ENCODE data around the gene DLEC1. TPM values are rescaled to one million over a fixed set of nuclear protein-coding genes. Genes with fewer than 3 reads are reported as not detected.

The DLEC1 gene
- total RNA-seq, 1 experiment from 2014 or later: not detected

- H3K36me3 ChIP-seq: no peaks in the 10 kb centered on the region
- no peak overlapping the region for H3K4me3 ChIP-seq
- H3K9me3 ChIP-seq: no peaks in the 10 kb centered on the region
- no peak for DNase-seq
- no peaks in the 10 kb centered on the region for H3K27me3 ChIP-seq
These were observed 29.0 kb upstream of the DLEC1 start for GRCh38 chr3:38009807-38010591.

- Histone ChIP-seq H3K4me3 (no peak overlapping the region), H3K27me3 (no peaks in the 10 kb centered on the region), H3K36me3 (no peaks in the 10 kb centered on the region), H3K9me3 (no peaks in the 10 kb centered on the region)
- no peak for DNase-seq
These were observed 27.9 kb upstream of the DLEC1 start for GRCh38 chr3:38011111-38011510.

- no peak for DNase-seq
- no peaks in the 10 kb centered on the region for H3K27me3 ChIP-seq
- H3K4me3 ChIP-seq: no peak overlapping the region
- no peaks in the 10 kb centered on the region for H3K9me3 ChIP-seq
- no peaks in the 10 kb centered on the region for H3K36me3 ChIP-seq
These were observed 23.5 kb upstream of the DLEC1 start for GRCh38 chr3:38015485-38015884.

GRCh38 chr3:38015984-38016383, 23.0 kb upstream of the DLEC1 start:
- Histone ChIP-seq H3K9me3 (no peaks in the 10 kb centered on the region), H3K27me3 (no peaks in the 10 kb centered on the region), H3K36me3 (no peaks in the 10 kb centered on the region), H3K4me3 (no peak overlapping the region)
- DNase-seq: no peak

GRCh38 chr3:38016410-38016809, 22.6 kb upstream of the DLEC1 start:
- DNase-seq: no peak
- H3K27me3 ChIP-seq: no peaks in the 10 kb centered on the region
- no peaks in the 10 kb centered on the region for H3K9me3 ChIP-seq
- H3K4me3 ChIP-seq: no peak overlapping the region
- H3K36me3 ChIP-seq: no peaks in the 10 kb centered on the region

- H3K27me3 ChIP-seq: no peaks in the 10 kb centered on the region
- no peaks in the 10 kb centered on the region for H3K9me3 ChIP-seq
- H3K4me3 ChIP-seq: no peak overlapping the region
- DNase-seq: no peak
- no peaks in the 10 kb centered on the region for H3K36me3 ChIP-seq
These were observed 22.1 kb upstream of the DLEC1 start for GRCh38 chr3:38016847-38017444.

DNA sequence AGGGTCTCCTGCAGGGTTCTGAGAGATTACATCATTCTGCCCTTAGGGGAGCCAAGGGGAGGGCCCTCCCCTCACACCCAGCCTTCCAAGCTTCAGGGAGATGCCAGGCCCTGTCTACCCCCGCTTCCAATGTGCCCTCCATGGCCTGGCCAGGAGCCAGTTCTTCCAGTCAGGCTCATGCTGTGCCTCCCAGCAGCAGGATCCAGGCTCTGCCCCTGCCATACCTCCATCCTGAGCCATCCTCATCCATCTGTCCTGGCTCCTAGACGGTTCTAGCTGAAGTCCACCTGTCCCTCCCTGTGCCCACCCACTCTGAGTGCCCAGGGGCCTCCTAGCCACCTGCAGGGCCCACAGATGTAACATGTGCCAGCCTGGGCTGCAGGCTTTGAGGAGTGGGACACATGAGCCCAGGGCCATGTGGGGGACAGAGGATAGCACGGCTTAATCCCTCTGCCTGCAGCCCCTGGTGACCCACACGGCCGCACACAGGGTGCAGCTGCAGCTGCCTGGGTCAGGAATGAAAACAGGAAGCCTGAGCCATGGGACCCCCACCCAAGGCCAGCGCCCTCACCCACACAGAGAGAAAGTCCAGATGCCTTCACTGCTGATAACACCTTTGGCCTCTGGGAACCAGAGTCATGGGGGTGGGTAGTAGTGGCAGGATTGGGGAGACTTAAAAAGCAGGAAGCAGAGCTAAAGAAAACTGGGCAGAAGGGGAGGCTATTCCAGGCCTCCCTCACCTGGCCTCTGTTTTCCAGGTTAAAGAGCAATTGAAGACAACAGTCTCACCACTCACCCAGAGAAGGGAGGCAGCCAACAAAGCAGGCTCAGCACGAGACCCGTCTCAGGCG, 21.3 kb upstream of the DLEC1 start:
- H3K27me3 ChIP-seq: no peaks in the 10 kb centered on the region
- no peaks in the 10 kb centered on the region for H3K9me3 ChIP-seq
- no peaks in the 10 kb centered on the region for H3K36me3 ChIP-seq
- H3K4me3 ChIP-seq: no peak overlapping the region
- DNase-seq: no peak

DNA sequence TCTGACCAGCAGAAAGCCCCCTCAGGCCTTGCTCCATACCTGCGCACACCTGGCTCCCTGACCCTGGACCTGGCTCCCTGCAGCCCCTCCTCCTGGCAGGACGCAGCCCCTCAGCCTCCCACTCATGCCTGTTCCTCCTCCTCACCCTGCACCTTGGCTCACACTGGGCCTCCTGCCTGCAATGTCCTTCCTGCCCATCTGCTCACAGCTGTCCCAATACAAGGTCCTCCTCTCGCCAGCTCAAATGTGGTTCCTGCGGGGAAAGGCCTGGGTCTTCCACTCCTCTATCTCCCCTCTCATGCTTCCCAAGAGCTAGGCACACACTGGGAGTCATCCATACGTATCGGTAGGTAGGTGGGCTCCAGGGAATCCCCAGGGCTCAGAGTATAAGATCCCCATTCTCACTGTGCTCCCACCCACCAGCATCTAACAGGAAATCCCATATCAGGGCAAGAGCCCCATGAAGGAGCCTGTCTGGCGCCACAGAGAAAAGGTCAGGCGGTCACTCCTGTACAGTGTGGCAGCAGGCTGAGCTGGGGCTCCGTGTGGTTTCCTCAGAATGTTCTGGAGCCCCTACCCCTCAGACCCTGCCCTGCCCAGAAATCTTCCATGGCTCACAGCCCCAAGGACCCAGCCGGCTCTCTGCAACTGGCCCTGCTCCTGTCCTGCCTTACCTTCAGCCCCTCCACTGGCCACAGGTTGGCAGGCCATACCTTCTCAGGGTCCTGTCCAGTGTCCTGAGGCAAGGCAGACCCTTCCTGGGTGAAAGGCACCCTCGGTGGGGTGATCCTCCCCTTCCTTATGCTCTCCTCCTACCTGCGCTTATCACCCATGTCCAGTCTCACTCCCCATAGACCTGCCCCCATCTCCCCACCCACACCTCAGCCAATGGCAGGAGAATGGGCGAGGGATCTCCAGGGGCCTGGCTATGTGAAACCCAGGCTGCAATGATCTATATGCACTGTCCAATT, 20.4 kb upstream of the DLEC1 start:
- H3K27me3 ChIP-seq: no peaks in the 10 kb centered on the region
- no peaks in the 10 kb centered on the region for H3K36me3 ChIP-seq
- H3K4me3 ChIP-seq: no peak overlapping the region
- no peak for DNase-seq
- H3K9me3 ChIP-seq: no peaks in the 10 kb centered on the region

GRCh38 chr3:38019658-38020341, 19.2 kb upstream of the DLEC1 start:
- Histone ChIP-seq H3K27me3 (no peaks in the 10 kb centered on the region), H3K9me3 (no peaks in the 10 kb centered on the region), H3K36me3 (no peaks in the 10 kb centered on the region), H3K4me3 (no peak overlapping the region)
- DNase-seq: no peak

DNA sequence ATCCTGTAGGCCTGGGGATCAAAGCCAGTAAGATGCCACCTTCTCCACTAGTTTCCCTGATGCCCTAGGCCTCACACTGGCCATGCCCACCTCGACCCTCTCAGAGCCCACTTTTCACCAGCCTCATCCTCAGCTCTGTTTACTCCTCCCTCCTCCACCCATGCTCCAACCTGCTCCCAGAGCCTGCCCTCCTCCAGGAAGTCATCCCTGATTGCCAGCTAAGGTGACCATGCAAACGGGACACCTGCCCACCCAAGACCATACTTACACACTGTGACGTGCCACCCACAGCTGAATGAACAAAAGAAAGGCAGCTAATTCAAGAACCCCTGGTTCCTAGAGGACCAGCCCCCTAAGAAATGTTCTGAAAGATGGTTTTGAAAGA, 18.7 kb upstream of the DLEC1 start:
- Histone ChIP-seq H3K27me3 (no peaks in the 10 kb centered on the region), H3K9me3 (no peaks in the 10 kb centered on the region), H3K36me3 (no peaks in the 10 kb centered on the region), H3K4me3 (no peak overlapping the region)
- DNase-seq: no peak

DNA sequence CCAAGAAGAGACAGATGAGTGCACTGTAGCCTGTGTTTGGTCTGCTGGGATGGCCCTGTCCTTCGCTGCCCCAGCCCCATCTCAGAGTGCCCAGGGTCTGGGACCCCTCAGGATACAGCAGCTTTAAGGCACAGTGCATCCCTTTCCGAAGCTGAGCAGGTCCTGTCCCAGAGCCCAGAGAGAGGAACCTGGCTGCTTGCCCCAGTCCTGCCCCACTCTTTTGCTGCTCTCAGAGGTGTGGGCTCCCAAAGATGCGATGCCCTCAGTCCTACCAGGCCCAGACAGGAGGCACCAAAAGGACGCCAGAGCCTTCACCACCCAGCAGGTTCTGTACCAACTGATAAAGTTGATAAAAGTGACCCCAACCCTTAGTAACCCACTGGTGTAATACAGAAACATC, 17.8 kb upstream of the DLEC1 start:
- DNase-seq: no peak
- Histone ChIP-seq H3K9me3 (no peaks in the 10 kb centered on the region), H3K36me3 (no peaks in the 10 kb centered on the region), H3K27me3 (no peaks in the 10 kb centered on the region), H3K4me3 (no peak overlapping the region)

GRCh38 chr3:38022301-38022700, 16.7 kb upstream of the DLEC1 start:
- Histone ChIP-seq H3K36me3 (no peaks in the 10 kb centered on the region), H3K9me3 (no peaks in the 10 kb centered on the region), H3K4me3 (no peak overlapping the region), H3K27me3 (no peaks in the 10 kb centered on the region)
- DNase-seq: no peak

- DNase-seq: no peak
- no peaks in the 10 kb centered on the region for H3K36me3 ChIP-seq
- H3K9me3 ChIP-seq: no peaks in the 10 kb centered on the region
- no peak overlapping the region for H3K4me3 ChIP-seq
- no peaks in the 10 kb centered on the region for H3K27me3 ChIP-seq
These were observed 15.9 kb upstream of the DLEC1 start for GRCh38 chr3:38022896-38023709.

DNA sequence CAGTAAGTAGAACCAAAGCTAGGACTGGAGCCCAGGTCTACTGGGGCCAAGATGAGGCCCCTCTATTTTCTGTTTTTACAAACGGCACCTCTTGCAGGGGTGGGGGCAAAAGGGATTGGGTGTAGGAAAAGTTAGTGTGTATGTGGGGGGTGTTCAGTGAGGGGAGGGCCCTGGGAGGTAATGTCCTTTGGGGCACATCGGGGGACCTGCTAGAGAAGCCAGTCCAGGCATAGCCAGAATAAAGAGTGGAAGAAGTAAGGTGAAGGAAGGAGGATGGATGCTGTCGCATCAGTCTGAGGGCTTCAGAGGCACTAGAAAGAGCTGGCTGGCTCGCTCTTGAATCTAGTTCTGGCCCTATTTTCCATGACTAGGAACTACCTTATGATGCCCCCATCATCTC, 12.2 kb upstream of the DLEC1 start:
- no peaks in the 10 kb centered on the region for H3K27me3 ChIP-seq
- no peaks in the 10 kb centered on the region for H3K36me3 ChIP-seq
- no peak for DNase-seq
- no peak overlapping the region for H3K4me3 ChIP-seq
- H3K9me3 ChIP-seq: no peaks in the 10 kb centered on the region

Data from MG63 (cell line).